ENCODE measurements around the gene LHFPL2. TPM values are rescaled to one million over a fixed set of nuclear protein-coding genes. Genes with fewer than 3 reads are reported as not detected.

Gene LHFPL2
- total RNA-seq, 1 experiment from 2014 or later = 8.4 TPM

- no peak for DNase-seq (ENCODE audit: extremely low read depth, low read depth)
Observed at GRCh38 chr5:78509145-78509865, 139.3 kb downstream of the LHFPL2 start.

- no peak for DNase-seq (ENCODE audit: extremely low read depth, low read depth)
Observed at GRCh38 chr5:78508186-78508765, 140.3 kb downstream of the LHFPL2 start.

GRCh38 chr5:78507531-78507930, 141.0 kb downstream of the LHFPL2 start:
- DNase-seq (ENCODE audit: extremely low read depth, low read depth) = no peak

DNA sequence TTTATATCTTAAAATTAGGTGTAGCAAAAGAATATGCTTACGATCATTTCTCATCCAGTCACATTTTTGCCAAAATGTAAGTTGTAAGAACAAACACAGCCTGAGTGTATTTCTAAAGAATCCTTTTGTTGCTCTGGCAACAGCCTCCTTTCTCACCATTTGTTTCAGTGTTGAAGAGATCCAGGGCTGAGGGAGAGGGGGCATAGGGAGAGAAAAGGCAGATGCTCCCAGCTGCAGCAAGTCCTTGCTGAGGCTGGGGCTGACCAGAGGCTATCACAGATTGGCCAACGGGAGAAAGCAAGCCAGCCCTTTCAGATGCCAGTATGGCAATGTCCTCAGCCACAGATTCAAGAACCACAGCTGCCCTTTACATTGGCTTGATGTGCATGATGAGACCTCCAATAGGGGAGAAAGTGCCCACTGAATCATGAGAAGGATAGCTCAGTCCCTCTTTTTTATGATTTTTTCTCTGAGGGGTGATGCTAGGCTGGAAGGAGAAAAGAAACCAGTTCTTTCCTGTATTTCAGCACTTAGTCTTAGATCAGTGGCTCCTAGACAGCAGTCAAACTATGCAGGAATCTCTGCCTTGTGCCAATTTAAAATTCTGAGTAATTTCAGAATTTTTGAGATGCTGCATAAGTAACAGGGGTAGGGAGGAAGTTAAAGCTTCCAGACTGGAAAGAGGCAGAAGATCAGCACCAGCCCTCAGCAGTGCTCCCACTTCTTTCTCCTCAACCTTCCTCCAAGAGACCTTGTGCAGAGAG, 142.1 kb downstream of the LHFPL2 start:
- DNase-seq (ENCODE audit: extremely low read depth, low read depth) = no peak

DNA sequence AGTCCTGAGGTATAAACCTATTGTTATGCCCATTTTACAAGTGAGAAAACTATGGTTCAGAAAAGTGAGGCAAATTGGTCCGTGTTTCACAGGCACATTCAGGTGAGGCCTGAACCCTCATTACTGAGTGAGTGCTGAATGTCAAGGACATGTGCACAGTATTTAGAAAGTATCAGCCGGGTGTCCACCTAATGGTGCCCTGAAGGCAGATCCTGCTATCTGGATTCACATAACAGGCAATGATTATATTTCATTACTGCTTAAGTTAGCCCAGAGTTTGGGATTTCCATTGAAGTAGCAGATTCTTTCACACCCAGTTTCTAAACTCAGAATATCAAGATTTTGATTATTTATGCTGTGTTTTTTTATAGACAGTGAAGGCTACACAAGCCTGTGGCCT, 142.7 kb downstream of the LHFPL2 start:
- DNase-seq (ENCODE audit: extremely low read depth, low read depth) = no peak

DNA sequence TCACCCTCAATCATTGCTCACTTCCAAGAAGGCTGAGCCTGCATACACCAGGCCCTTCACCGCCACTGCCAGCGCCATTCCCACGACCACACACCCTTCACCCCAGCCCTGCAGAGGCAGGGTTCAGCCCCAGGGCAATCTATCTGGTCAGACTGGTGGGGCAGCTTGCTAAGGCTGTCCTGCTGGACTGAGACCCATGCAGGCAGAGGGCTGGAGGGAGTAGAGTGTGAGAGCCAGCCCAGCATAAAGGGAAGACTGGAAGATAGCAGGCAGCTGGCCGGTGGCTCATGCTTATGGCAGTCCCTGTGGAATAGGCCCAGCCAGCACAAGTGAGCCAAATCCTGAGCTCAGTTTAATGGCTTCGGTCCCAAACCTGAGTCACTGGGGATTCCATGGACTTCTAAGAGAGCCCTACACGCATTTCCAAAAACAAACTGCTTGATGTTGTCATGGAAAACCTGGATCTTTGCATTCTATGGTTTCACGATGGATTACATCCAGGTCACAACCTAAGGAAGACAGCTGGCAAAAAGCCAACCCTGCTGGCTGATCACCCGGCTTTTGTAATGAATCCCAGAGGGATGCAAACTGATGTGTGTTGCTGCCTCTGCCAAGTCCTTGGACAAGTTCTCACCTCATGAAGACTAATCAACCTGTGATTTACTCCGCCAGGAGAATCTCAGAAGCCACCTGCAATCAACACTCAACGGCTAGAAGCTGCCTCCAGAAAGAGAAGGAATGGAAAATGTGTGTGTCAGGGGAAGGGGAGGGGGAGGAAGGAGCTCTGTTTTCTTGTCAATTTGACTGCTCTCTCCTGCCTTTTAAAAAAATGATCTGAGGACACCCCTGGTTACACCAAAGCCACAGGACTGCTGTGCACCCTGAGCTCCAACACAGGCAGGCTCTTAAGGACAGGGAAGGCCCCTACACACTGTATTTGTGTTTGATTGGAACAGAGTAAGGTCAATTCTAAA, 143.6 kb downstream of the LHFPL2 start:
- no peak for DNase-seq (ENCODE audit: extremely low read depth, low read depth)

GRCh38 chr5:78503958-78504653, 144.5 kb downstream of the LHFPL2 start:
- DNase-seq (ENCODE audit: extremely low read depth, low read depth) = no peak

- DNase-seq (ENCODE audit: extremely low read depth, low read depth) = no peak
Observed at GRCh38 chr5:78501411-78502352, 146.9 kb downstream of the LHFPL2 start.

DNA sequence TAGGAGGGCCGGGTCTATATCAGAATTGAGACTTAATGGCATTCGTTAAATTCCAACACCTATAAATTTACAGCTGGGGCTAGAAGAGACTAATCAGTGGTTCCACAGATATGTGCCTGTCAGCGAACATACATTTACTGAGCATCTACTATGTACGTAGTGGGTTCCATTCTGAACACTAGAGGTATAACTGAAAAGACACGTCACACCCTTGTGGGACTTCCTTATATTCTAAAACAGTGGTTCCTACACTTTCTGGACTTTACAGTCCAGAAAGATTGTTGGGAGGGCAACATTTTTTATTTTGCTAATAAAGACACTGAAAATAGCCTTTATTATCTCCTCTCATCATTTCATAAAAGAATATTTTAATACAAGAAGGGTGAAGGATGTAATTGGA, 147.7 kb downstream of the LHFPL2 start:
- DNase-seq (ENCODE audit: extremely low read depth, low read depth) = no peak

DNA sequence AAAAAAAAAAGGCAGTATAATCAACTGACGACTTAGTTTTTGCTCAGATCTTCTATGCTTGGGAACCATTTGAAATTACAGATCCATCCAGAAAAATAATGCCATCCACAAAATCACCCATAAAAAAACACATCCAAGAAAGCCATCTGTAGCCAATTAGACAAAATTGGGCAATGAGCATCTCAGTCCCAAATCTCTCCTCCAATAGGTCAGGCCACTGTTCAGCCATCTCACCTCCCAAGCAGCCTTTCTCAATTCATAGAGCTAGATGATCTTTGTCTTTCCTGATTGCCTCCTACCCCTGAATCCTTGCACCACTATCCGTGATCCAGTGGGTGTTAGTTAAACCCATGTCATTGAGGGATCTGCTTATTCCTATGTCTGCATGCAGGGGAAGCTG, 148.5 kb downstream of the LHFPL2 start:
- DNase-seq (ENCODE audit: extremely low read depth, low read depth) = no peak

- DNase-seq (ENCODE audit: extremely low read depth, low read depth) = no peak
Observed at GRCh38 chr5:78499485-78499884, 149.1 kb downstream of the LHFPL2 start.

GRCh38 chr5:78497573-78498533, 150.7 kb downstream of the LHFPL2 start:
- DNase-seq (ENCODE audit: extremely low read depth, low read depth) = no peak

- DNase-seq (ENCODE audit: extremely low read depth, low read depth) = no peak
Observed at GRCh38 chr5:78496373-78496772, 152.2 kb downstream of the LHFPL2 start.

- no peak for DNase-seq (ENCODE audit: extremely low read depth, low read depth)
Observed at GRCh38 chr5:78495800-78496199, 152.8 kb downstream of the LHFPL2 start.

DNA sequence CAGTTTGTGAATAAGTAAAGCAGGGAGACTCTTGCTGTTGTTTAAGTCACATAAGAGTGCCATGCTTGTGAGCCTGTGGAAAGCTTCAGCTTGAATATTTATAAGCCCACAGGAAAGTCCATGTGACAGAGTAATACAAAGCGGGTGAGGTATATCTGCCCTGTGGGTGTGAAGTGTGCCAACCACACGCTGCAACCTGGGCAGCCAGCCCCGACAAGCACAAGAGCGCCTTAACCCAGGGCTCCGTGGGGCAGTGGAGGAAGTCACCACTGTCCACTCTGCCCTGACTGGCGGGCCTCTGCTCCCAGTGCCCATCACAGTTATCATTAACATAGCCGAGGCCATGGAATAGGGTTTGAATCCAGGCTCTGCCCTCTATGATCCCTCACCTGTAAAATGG, 155.9 kb downstream of the LHFPL2 start:
- DNase-seq (ENCODE audit: extremely low read depth, low read depth) = no peak

DNA sequence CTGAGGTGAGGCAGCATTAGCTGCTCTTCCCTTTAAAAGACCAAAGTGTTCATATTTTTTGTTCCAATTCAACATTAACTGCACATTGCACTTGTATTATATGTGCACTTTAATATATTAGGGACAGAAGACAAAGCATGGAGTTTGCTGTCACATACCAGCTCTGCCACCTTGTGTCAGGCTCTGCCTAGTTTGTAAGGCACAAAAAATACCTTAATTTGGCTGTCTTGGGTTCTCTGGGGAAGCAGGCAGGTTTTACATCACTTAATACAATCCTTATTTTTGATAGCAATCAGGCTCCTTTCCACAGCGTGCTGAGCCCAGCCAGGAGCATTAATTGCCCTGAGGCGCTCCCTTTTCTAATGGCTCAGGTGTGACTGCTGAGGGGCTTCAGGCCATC, 156.3 kb downstream of the LHFPL2 start:
- no peak for DNase-seq (ENCODE audit: extremely low read depth, low read depth)

- DNase-seq (ENCODE audit: extremely low read depth, low read depth) = no peak
Observed at GRCh38 chr5:78490709-78491485, 157.7 kb downstream of the LHFPL2 start.

All from NCI-H460 (cell line).